GM23338 (cell line): Measurements from ENCODE around the gene INSL3. TPM values are rescaled to one million over a fixed set of nuclear protein-coding genes. Genes with fewer than 3 reads are reported as not detected.

ENCODE experiments used
- ATAC-seq: fragments of 200-7000 bp; cut with Tn5 transposase; 3 replicates; pipeline ENCODE4 v1.9.1; 2020
- DNase-seq: peaks from one replicate; pipeline ENCODE4 v3.0.0-alpha.2; 2015; ENCODE audit warnings: low spot score
- H2AFZ ChIP-seq: fragments of 200-600 bp; sonication (generic); 2 replicates; pipeline ENCODE4 v1.8.0; 2016; ENCODE audit warnings: antibody characterized with exemption, mild to moderate bottlenecking, moderate library complexity
- H3F3A ChIP-seq: fragments of 200-600 bp; sonication (generic); replicated peaks from 2 replicates; pipeline ENCODE4 v1.8.0; 2017; ENCODE audit warnings: antibody characterized with exemption, mixed run types, low read depth
- H3K27ac ChIP-seq: fragments of 200-600 bp; sonication (generic); 2 replicates; pipeline ENCODE4 v1.6.1; 2016; ENCODE audit warnings: low read depth
- H3K27me3 ChIP-seq: fragments of 200-600 bp; sonication (generic); 2 replicates; pipeline ENCODE4 v1.8.0; 2016; ENCODE audit warnings: mild to moderate bottlenecking, mixed run types, moderate library complexity; ENCODE audit not compliant: insufficient read depth
- H3K36me3 ChIP-seq: fragments of 200-600 bp; sonication (generic); 2 replicates; pipeline ENCODE4 v1.8.0; 2016; ENCODE audit warnings: mild to moderate bottlenecking; ENCODE audit not compliant: insufficient read depth
- H3K4me1 ChIP-seq: fragments of 200-600 bp; sonication (generic); 2 replicates; pipeline ENCODE4 v1.8.0; 2016; ENCODE audit warnings: mild to moderate bottlenecking, moderate library complexity; ENCODE audit not compliant: insufficient read depth
- H3K4me2 ChIP-seq: fragments of 200-600 bp; sonication (generic); 2 replicates; pipeline ENCODE4 v1.7.1; 2017; ENCODE audit warnings: mixed run types
- H3K4me3 ChIP-seq: fragments of 200-600 bp; sonication (generic); 2 replicates; pipeline ENCODE4 v1.6.1; 2016; ENCODE audit warnings: mixed run types
- H3K79me2 ChIP-seq: fragments of 200-600 bp; sonication (generic); replicated peaks from 2 replicates; pipeline ENCODE4 v1.8.0; 2017; ENCODE audit warnings: mild to moderate bottlenecking; ENCODE audit not compliant: insufficient read depth
- H3K9me2 ChIP-seq: fragments of 200-600 bp; sonication (generic); 2 replicates; pipeline ENCODE4 v1.8.0; 2017; ENCODE audit not compliant: insufficient read depth
- H4K20me1 ChIP-seq: fragments of 200-600 bp; sonication (generic); replicated peaks from 2 replicates; pipeline ENCODE4 v1.8.0; 2017; ENCODE audit warnings: mild to moderate bottlenecking; ENCODE audit not compliant: insufficient read depth
- H3K27ac Mint-ChIP-seq: 2 replicates; pipeline ENCODE4 v1.8.0; 2020; ENCODE audit warnings: inconsistent platforms, mild to moderate bottlenecking, moderate library complexity, mixed read lengths
- H3K27me3 Mint-ChIP-seq: 3 replicates; pipeline ENCODE4 v1.8.0; 2022; ENCODE audit warnings: low read depth, mild to moderate bottlenecking, moderate library complexity, mixed read lengths, inconsistent platforms; ENCODE audit not compliant: insufficient read depth, poor library complexity
- H3K36me3 Mint-ChIP-seq: 3 replicates; pipeline ENCODE4 v1.8.0; 2021; ENCODE audit warnings: low read depth, mild to moderate bottlenecking, inconsistent platforms, moderate library complexity, mixed read lengths
- H3K4me1 Mint-ChIP-seq: 3 replicates; pipeline ENCODE4 v1.8.0; 2020; ENCODE audit warnings: mild to moderate bottlenecking, inconsistent platforms, mixed read lengths
- H3K4me3 Mint-ChIP-seq: 3 replicates; pipeline ENCODE4 v1.8.0; 2021; ENCODE audit warnings: moderate library complexity, mild to moderate bottlenecking, inconsistent platforms, mixed read lengths
- H3K9me3 Mint-ChIP-seq: 3 replicates; pipeline ENCODE4 v1.8.0; 2020; ENCODE audit warnings: moderate library complexity, mild to moderate bottlenecking, inconsistent platforms, mixed read lengths
- EZH2 ChIP-seq: fragments of 200-600 bp; sonication (generic); IDR thresholded peaks from one replicate; pipeline ENCODE4 v1.8.0; 2017; ENCODE audit warnings: antibody characterized with exemption, mild to moderate bottlenecking, low read depth; ENCODE audit not compliant: unreplicated experiment
- JUNB ChIP-seq: IDR thresholded peaks from one replicate; pipeline ENCODE4 v1.6.1; 2016; ENCODE audit warnings: antibody characterized with exemption; ENCODE audit not compliant: unreplicated experiment
- POLR2AphosphoS5 ChIP-seq: IDR thresholded peaks from 2 replicates; pipeline ENCODE4 v1.6.1; 2016; ENCODE audit warnings: antibody characterized with exemption, low read depth
- STAT1 ChIP-seq: IDR thresholded peaks from one replicate; pipeline ENCODE4 v1.6.1; 2016; ENCODE audit warnings: antibody characterized with exemption; ENCODE audit not compliant: unreplicated experiment
- ZNF114 ChIP-seq: fragments of 250-450 bp; sonication (Bioruptor Pico); IDR thresholded peaks from 2 replicates; pipeline ENCODE4 v1.5.0; 2020; ENCODE audit warnings: mild to moderate bottlenecking, moderate library complexity
- polyA plus RNA-seq: library from polyadenylated mRNA; unstranded; fragments of >200 nt; fragmentation: Nextera tagmentation; extraction: Ambion mirVana; gene quantifications from 2 replicates; pipeline ENCODE4 v1.2.1, GENCODE V29; 2016
- total RNA-seq: library from RNA; depleted of rRNA; stranded (reverse); fragments of >200 nt; shearing (Covaris generic); gene quantifications from 2 replicates; pipeline ENCODE4 v1.2.3, GENCODE V29; 2014
- TF ChIP-seq, protein P1 (sequence below): fragments of 250-450 bp; sonication (Bioruptor Pico); IDR thresholded peaks from 2 replicates; pipeline ENCODE4 v1.5.0; 2020; ENCODE audit warnings: mild to moderate bottlenecking, moderate library complexity
- TF ChIP-seq, protein P2 (sequence below): IDR thresholded peaks from one replicate; pipeline ENCODE4 v1.6.1; 2018; ENCODE audit warnings: antibody characterized with exemption; ENCODE audit not compliant: unreplicated experiment
- TF ChIP-seq, protein P3 (sequence below), 2 experiments: fragments of 200-600 bp in 1 of 2; sonication (generic) in 1 of 2; conservative IDR thresholded peaks; 2 replicates each; pipeline versions ENCODE4 v1.5.1 to v1.6.1; 2016 to 2017; ENCODE audit warnings: antibody characterized with exemption in 2 of 2, low read depth in 2 of 2, mild to moderate bottlenecking in 2 of 2, moderate library complexity in 1 of 2

INSL3 gene
- total and polyA plus RNA-seq, 2 experiments from 2014 or later, result 0.76 TPM; not detected in 1

DNA sequence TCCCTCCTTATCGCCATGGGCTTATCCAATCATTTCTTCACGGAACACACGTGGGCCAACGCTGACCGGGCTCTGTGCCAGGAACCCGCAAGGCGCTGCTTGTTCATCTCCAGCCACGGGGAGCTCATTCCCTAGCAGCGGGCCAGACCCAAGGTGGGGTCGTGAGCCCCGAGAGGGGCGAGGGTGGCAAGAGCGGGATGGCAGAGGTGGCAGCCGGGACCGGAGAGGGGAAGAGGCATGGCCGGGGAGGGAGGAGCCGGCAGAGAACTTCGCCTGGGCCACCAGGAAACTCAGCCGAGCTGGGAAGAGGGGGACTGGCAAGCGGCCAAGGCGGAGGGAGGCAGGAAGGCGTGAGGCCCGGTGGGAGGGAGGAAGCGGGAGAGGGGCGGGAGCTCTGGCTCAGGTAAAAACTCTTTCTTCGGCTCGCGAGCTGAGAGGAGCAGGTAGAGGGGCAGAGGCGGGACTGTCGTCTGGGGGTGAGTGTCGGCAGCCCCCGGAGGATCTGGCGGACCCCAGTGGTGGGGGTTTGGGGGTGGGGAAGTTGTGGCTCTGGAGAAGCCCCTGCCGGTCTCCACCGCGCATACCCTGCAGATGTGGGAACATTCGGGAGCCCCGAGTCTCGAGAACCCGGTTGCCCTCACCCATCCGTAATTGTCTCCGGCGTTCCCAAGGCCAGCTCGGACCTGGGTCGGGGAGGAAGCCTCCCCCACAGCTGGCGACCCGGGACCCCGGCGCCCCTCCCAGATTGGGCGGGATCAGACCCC is 26.4 kb downstream of the INSL3 start, which contains the start of gene B3GNT3 (continued):
- TF ChIP-seq, protein P1, sequence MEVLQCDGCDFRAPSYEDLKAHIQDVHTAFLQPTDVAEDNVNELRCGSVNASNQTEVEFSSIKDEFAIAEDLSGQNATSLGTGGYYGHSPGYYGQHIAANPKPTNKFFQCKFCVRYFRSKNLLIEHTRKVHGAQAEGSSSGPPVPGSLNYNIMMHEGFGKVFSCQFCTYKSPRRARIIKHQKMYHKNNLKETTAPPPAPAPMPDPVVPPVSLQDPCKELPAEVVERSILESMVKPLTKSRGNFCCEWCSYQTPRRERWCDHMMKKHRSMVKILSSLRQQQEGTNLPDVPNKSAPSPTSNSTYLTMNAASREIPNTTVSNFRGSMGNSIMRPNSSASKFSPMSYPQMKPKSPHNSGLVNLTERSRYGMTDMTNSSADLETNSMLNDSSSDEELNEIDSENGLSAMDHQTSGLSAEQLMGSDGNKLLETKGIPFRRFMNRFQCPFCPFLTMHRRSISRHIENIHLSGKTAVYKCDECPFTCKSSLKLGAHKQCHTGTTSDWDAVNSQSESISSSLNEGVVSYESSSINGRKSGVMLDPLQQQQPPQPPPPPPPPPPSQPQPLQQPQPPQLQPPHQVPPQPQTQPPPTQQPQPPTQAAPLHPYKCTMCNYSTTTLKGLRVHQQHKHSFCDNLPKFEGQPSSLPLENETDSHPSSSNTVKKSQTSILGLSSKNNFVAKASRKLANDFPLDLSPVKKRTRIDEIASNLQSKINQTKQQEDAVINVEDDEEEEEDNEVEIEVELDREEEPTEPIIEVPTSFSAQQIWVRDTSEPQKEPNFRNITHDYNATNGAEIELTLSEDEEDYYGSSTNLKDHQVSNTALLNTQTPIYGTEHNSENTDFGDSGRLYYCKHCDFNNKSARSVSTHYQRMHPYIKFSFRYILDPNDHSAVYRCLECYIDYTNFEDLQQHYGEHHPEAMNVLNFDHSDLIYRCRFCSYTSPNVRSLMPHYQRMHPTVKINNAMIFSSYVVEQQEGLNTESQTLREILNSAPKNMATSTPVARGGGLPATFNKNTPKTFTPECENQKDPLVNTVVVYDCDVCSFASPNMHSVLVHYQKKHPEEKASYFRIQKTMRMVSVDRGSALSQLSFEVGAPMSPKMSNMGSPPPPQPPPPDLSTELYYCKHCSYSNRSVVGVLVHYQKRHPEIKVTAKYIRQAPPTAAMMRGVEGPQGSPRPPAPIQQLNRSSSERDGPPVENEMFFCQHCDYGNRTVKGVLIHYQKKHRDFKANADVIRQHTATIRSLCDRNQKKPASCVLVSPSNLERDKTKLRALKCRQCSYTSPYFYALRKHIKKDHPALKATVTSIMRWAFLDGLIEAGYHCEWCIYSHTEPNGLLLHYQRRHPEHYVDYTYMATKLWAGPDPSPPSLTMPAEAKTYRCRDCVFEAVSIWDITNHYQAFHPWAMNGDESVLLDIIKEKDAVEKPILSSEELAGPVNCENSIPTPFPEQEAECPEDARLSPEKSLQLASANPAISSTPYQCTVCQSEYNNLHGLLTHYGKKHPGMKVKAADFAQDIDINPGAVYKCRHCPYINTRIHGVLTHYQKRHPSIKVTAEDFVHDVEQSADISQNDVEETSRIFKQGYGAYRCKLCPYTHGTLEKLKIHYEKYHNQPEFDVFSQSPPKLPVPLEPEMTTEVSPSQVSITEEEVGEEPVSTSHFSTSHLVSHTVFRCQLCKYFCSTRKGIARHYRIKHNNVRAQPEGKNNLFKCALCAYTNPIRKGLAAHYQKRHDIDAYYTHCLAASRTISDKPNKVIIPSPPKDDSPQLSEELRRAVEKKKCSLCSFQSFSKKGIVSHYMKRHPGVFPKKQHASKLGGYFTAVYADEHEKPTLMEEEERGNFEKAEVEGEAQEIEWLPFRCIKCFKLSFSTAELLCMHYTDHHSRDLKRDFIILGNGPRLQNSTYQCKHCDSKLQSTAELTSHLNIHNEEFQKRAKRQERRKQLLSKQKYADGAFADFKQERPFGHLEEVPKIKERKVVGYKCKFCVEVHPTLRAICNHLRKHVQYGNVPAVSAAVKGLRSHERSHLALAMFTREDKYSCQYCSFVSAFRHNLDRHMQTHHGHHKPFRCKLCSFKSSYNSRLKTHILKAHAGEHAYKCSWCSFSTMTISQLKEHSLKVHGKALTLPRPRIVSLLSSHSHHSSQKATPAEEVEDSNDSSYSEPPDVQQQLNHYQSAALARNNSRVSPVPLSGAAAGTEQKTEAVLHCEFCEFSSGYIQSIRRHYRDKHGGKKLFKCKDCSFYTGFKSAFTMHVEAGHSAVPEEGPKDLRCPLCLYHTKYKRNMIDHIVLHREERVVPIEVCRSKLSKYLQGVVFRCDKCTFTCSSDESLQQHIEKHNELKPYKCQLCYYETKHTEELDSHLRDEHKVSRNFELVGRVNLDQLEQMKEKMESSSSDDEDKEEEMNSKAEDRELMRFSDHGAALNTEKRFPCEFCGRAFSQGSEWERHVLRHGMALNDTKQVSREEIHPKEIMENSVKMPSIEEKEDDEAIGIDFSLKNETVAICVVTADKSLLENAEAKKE, result no peak
- TF ChIP-seq ZNF114 (CRISPR knock-in tag), result no peak
- TF ChIP-seq, protein P2, sequence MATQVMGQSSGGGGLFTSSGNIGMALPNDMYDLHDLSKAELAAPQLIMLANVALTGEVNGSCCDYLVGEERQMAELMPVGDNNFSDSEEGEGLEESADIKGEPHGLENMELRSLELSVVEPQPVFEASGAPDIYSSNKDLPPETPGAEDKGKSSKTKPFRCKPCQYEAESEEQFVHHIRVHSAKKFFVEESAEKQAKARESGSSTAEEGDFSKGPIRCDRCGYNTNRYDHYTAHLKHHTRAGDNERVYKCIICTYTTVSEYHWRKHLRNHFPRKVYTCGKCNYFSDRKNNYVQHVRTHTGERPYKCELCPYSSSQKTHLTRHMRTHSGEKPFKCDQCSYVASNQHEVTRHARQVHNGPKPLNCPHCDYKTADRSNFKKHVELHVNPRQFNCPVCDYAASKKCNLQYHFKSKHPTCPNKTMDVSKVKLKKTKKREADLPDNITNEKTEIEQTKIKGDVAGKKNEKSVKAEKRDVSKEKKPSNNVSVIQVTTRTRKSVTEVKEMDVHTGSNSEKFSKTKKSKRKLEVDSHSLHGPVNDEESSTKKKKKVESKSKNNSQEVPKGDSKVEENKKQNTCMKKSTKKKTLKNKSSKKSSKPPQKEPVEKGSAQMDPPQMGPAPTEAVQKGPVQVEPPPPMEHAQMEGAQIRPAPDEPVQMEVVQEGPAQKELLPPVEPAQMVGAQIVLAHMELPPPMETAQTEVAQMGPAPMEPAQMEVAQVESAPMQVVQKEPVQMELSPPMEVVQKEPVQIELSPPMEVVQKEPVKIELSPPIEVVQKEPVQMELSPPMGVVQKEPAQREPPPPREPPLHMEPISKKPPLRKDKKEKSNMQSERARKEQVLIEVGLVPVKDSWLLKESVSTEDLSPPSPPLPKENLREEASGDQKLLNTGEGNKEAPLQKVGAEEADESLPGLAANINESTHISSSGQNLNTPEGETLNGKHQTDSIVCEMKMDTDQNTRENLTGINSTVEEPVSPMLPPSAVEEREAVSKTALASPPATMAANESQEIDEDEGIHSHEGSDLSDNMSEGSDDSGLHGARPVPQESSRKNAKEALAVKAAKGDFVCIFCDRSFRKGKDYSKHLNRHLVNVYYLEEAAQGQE, result no peak

DNA sequence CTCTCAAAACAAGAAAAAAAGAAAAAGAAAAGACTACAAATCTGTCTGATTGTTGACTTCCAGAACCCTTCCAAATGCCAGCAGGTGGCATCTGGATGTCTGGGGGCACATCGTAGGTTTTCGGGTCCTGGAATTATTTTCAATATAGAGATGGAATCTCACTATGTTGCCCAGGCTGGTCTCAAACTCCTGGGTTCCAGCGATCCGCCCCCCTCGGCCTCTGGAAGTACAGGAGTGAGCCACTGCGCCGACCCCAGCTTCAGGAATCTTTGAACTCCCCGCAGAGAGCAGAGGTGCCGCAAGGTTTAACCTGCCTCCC is 26.9 kb downstream of the INSL3 start:
- Histone ChIP-seq H3K4me1 (no peaks in the 10 kb centered on the region; the same call in 1 of the 2 replicates), H3K36me3 (no peaks in the 10 kb centered on the region), H2AFZ (peak overlapping the region; percentile 99), H3K27me3 (peaks cover 17% of the 10 kb centered on the region), H3K79me2 (no peaks in the 10 kb centered on the region), H3K9me2 (no peaks in the 10 kb centered on the region), H3K27ac (no peak overlapping the region), H3F3A (peaks cover 8% of the 10 kb centered on the region; the same call in 1 of the 2 replicates), H3K4me2 (peak overlapping the region; percentile 93), H3K4me3 (peak overlapping the region; percentile 71), H4K20me1 (no peaks in the 10 kb centered on the region)
- peak; percentile 70 for DNase-seq
- H3K27ac Mint-ChIP-seq, result no peak overlapping the region
- H3K4me3 Mint-ChIP-seq, result peak overlapping the region; percentile 76
- H3K36me3 Mint-ChIP-seq, result no peaks in the 10 kb centered on the region
- ATAC-seq, result peak; percentile 23; the same call in 2 of the 3 replicates
- no peaks in the 10 kb centered on the region for H3K9me3 Mint-ChIP-seq
- H3K4me1 Mint-ChIP-seq, result peaks cover 11% of the 10 kb centered on the region
- peaks cover 21% of the 10 kb centered on the region for H3K27me3 Mint-ChIP-seq
- TF ChIP-seq STAT1, result no peak
- TF ChIP-seq, protein P3, sequence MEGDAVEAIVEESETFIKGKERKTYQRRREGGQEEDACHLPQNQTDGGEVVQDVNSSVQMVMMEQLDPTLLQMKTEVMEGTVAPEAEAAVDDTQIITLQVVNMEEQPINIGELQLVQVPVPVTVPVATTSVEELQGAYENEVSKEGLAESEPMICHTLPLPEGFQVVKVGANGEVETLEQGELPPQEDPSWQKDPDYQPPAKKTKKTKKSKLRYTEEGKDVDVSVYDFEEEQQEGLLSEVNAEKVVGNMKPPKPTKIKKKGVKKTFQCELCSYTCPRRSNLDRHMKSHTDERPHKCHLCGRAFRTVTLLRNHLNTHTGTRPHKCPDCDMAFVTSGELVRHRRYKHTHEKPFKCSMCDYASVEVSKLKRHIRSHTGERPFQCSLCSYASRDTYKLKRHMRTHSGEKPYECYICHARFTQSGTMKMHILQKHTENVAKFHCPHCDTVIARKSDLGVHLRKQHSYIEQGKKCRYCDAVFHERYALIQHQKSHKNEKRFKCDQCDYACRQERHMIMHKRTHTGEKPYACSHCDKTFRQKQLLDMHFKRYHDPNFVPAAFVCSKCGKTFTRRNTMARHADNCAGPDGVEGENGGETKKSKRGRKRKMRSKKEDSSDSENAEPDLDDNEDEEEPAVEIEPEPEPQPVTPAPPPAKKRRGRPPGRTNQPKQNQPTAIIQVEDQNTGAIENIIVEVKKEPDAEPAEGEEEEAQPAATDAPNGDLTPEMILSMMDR (conservative IDR thresholded peaks at IDR 0.05; ENCODE audit: low read depth in 2 of 2), result no peak
- TF ChIP-seq, protein P2, result no peak
- TF ChIP-seq JUNB, result no peak
- no peak for TF ChIP-seq EZH2
- TF ChIP-seq POLR2AphosphoS5, result no peak
